ENCODE measurements around the gene SLC24A4. TPM values are rescaled to one million over a fixed set of nuclear protein-coding genes. Genes with fewer than 3 reads are reported as not detected.

SLC24A4 gene
- total and polyA plus RNA-seq, 4 donors: 5.8 to 11.8 (median 6.9) TPM

DNA sequence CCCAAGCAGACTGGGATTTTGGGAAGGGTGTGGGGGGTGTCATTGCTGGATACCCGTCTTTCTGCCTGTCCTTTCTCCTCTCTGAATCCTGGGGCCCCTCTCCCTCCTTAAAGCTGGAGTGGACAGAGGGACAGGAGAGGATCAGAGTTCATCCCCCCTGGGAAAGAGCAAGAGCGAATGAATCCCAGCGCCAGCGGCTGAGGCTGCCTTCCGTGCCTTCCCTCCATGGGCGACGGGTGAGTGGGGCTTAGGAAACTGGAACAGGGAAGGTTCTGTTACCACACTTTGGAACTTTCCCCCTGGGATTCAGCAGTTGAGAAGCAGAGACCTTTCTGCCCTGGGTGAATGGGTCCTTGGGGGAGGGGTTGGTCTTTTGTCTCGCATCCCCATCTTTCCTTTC, 174.4 kb downstream of the SLC24A4 start:
- Histone ChIP-seq H3K4me3 (ENCODE audit: low read depth, low read length) (no peak overlapping the region), H3K4me1 (ENCODE audit: control insufficient read depth, insufficient read depth, low read length) (peaks cover 24% of the 10 kb centered on the region), H3K36me3 (ENCODE audit: control insufficient read depth, insufficient read depth, low read length) (peaks cover 3% of the 10 kb centered on the region), H3K9me3 (ENCODE audit: control insufficient read depth, insufficient read depth, low read length) (no peaks in the 10 kb centered on the region), H3K27me3 (ENCODE audit: control insufficient read depth, insufficient read depth, low read length) (no peaks in the 10 kb centered on the region), H3K27ac (ENCODE audit: low read depth, low read length) (no peak overlapping the region)
- DNase-seq (ENCODE audit: low read depth in 4 of 6, low spot score in 6 of 6): no peak
- WGBS (ENCODE audit: insufficient coverage): 89% methylated on average over 6 of the region's 8 CpGs

GRCh38 chr14:92499234-92499633, 176.3 kb downstream of the SLC24A4 start:
- DNase-seq (ENCODE audit: low read depth in 4 of 6, low spot score in 6 of 6): no peak
- no peaks in the 10 kb centered on the region for H3K9me3 ChIP-seq (ENCODE audit: control insufficient read depth, insufficient read depth, low read length)
- no peak overlapping the region for H3K27ac ChIP-seq (ENCODE audit: low read depth, low read length)
- H3K36me3 ChIP-seq (ENCODE audit: control insufficient read depth, insufficient read depth, low read length): no peaks in the 10 kb centered on the region
- no peaks in the 10 kb centered on the region for H3K27me3 ChIP-seq (ENCODE audit: control insufficient read depth, insufficient read depth, low read length)
- 74% methylated on average over 2 of the region's 3 CpGs for WGBS (ENCODE audit: insufficient coverage)
- peaks cover 24% of the 10 kb centered on the region for H3K4me1 ChIP-seq (ENCODE audit: control insufficient read depth, insufficient read depth, low read length)
- H3K4me3 ChIP-seq (ENCODE audit: low read depth, low read length): no peak overlapping the region

DNA sequence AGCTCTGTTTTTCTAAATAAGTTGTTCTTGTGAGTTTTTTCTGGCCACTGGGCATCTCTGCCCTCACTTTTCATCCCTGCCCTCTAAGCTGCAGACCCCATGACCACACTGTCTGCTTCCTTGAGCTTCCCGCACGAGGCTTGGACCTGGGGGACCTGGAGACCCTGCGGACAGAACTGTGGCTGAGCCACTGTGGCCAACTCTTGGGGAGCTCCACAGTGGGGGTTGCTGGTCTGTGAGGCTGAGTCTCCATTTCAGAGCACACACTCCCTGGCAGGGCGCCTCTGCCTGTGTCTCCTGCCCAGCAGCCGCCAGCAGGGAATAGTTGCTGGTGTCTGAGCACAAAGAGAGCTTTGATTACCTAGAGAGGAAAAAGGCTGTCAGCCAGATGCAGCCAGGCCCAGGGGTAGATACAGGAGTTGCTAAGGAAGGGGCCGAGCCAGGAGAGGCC, 177.6 kb downstream of the SLC24A4 start:
- Histone ChIP-seq H3K27me3 (ENCODE audit: control insufficient read depth, insufficient read depth, low read length) (no peaks in the 10 kb centered on the region), H3K27ac (ENCODE audit: low read depth, low read length) (peak overlapping the region; percentile 61), H3K9me3 (ENCODE audit: control insufficient read depth, insufficient read depth, low read length) (no peaks in the 10 kb centered on the region), H3K4me3 (ENCODE audit: low read depth, low read length) (no peak overlapping the region), H3K36me3 (ENCODE audit: control insufficient read depth, insufficient read depth, low read length) (no peaks in the 10 kb centered on the region), H3K4me1 (ENCODE audit: control insufficient read depth, insufficient read depth, low read length) (peaks cover 24% of the 10 kb centered on the region)
- 16% methylated on average over 4 of the region's 6 CpGs for WGBS (ENCODE audit: insufficient coverage)
- DNase-seq (ENCODE audit: low read depth in 4 of 6, low spot score in 6 of 6): peak; percentile 24 to 86 (median 45)

GRCh38 chr14:92501891-92502351, 179.0 kb downstream of the SLC24A4 start:
- no peak for DNase-seq (ENCODE audit: low read depth in 4 of 6, low spot score in 6 of 6)
- H3K36me3 ChIP-seq (ENCODE audit: control insufficient read depth, insufficient read depth, low read length): no peaks in the 10 kb centered on the region
- H3K27me3 ChIP-seq (ENCODE audit: control insufficient read depth, insufficient read depth, low read length): no peaks in the 10 kb centered on the region
- no peak overlapping the region for H3K27ac ChIP-seq (ENCODE audit: low read depth, low read length)
- no peaks in the 10 kb centered on the region for H3K9me3 ChIP-seq (ENCODE audit: control insufficient read depth, insufficient read depth, low read length)
- WGBS (ENCODE audit: insufficient coverage): 90% methylated on average over 2 of the region's 5 CpGs
- H3K4me1 ChIP-seq (ENCODE audit: control insufficient read depth, insufficient read depth, low read length): peaks cover 24% of the 10 kb centered on the region
- H3K4me3 ChIP-seq (ENCODE audit: low read depth, low read length): no peak overlapping the region

- DNase-seq (ENCODE audit: low read depth in 4 of 6, low spot score in 6 of 6): no peak
- Histone ChIP-seq H3K4me3 (ENCODE audit: low read depth, low read length) (no peak overlapping the region), H3K27me3 (ENCODE audit: control insufficient read depth, insufficient read depth, low read length) (no peaks in the 10 kb centered on the region), H3K27ac (ENCODE audit: low read depth, low read length) (no peak overlapping the region), H3K4me1 (ENCODE audit: control insufficient read depth, insufficient read depth, low read length) (peaks cover 17% of the 10 kb centered on the region), H3K36me3 (ENCODE audit: control insufficient read depth, insufficient read depth, low read length) (no peaks in the 10 kb centered on the region), H3K9me3 (ENCODE audit: control insufficient read depth, insufficient read depth, low read length) (no peaks in the 10 kb centered on the region)
- WGBS (ENCODE audit: insufficient coverage): 96% methylated on average over 5 of the region's 9 CpGs
These were observed 179.7 kb downstream of the SLC24A4 start for GRCh38 chr14:92502541-92503286.

DNA sequence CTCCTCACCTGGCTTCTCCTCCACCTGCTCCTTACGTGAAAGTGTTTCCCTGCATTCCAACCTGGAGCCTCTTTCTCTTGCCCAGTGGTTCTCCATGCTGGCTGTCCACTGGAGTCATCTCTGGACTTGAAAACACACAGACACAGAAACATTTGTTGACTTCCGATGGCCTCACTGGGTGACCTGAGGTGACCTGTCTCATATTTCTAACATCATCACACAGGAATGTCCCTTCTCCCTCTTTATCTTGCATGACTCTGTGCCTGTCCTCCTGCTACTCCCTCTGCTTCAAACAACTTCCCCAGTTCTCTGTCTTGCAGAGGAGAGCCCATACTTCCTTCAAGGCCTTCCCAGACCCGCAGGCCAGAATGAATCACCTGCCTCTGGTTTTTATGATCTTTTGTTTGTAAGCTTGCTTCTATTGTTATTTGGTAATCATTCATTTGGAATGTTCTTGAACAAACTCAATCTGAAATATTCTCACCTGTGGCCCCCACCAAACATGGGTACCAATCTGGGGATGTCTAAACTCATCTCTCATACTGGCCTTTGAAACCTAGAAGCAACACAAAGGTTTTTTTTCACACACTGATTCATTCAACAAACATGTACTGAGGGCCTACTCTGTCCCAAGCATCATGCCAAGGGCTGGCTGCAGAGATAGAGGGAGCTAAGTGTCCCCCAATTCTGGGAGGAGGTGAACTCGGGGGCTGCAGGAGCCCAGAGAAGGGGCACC, 181.0 kb downstream of the SLC24A4 start:
- no peaks in the 10 kb centered on the region for H3K27me3 ChIP-seq (ENCODE audit: control insufficient read depth, insufficient read depth, low read length)
- H3K27ac ChIP-seq (ENCODE audit: low read depth, low read length): no peak overlapping the region
- peaks cover 12% of the 10 kb centered on the region for H3K4me1 ChIP-seq (ENCODE audit: control insufficient read depth, insufficient read depth, low read length)
- 84% methylated on average over 2 of the region's 4 CpGs for WGBS (ENCODE audit: insufficient coverage)
- no peaks in the 10 kb centered on the region for H3K36me3 ChIP-seq (ENCODE audit: control insufficient read depth, insufficient read depth, low read length)
- no peak overlapping the region for H3K4me3 ChIP-seq (ENCODE audit: low read depth, low read length)
- DNase-seq (ENCODE audit: low read depth in 4 of 6, low spot score in 6 of 6): no peak
- no peaks in the 10 kb centered on the region for H3K9me3 ChIP-seq (ENCODE audit: control insufficient read depth, insufficient read depth, low read length)

- Histone ChIP-seq H3K4me1 (ENCODE audit: control insufficient read depth, insufficient read depth, low read length) (peaks cover under 1% of the 10 kb centered on the region), H3K27me3 (ENCODE audit: control insufficient read depth, insufficient read depth, low read length) (no peaks in the 10 kb centered on the region), H3K36me3 (ENCODE audit: control insufficient read depth, insufficient read depth, low read length) (no peaks in the 10 kb centered on the region), H3K27ac (ENCODE audit: low read depth, low read length) (no peak overlapping the region), H3K4me3 (ENCODE audit: low read depth, low read length) (no peak overlapping the region), H3K9me3 (ENCODE audit: control insufficient read depth, insufficient read depth, low read length) (no peaks in the 10 kb centered on the region)
- whole genome bisulfite sequencing (ENCODE audit: insufficient coverage): 91% methylated on average over 5 of the region's 5 CpGs
- DNase-seq (ENCODE audit: low read depth in 4 of 6, low spot score in 6 of 6): no peak
These were observed 182.9 kb downstream of the SLC24A4 start for GRCh38 chr14:92505826-92506225.

- no peak overlapping the region for H3K4me3 ChIP-seq (ENCODE audit: low read depth, low read length)
- 89% methylated on average over 3 of the region's 3 CpGs for WGBS (ENCODE audit: insufficient coverage)
- no peak overlapping the region for H3K27ac ChIP-seq (ENCODE audit: low read depth, low read length)
- no peaks in the 10 kb centered on the region for H3K36me3 ChIP-seq (ENCODE audit: control insufficient read depth, insufficient read depth, low read length)
- H3K4me1 ChIP-seq (ENCODE audit: control insufficient read depth, insufficient read depth, low read length): no peaks in the 10 kb centered on the region
- H3K9me3 ChIP-seq (ENCODE audit: control insufficient read depth, insufficient read depth, low read length): no peaks in the 10 kb centered on the region
- no peak for DNase-seq (ENCODE audit: low read depth in 4 of 6, low spot score in 6 of 6)
- no peaks in the 10 kb centered on the region for H3K27me3 ChIP-seq (ENCODE audit: control insufficient read depth, insufficient read depth, low read length)
These were observed 183.3 kb downstream of the SLC24A4 start for GRCh38 chr14:92506231-92506630.

DNA sequence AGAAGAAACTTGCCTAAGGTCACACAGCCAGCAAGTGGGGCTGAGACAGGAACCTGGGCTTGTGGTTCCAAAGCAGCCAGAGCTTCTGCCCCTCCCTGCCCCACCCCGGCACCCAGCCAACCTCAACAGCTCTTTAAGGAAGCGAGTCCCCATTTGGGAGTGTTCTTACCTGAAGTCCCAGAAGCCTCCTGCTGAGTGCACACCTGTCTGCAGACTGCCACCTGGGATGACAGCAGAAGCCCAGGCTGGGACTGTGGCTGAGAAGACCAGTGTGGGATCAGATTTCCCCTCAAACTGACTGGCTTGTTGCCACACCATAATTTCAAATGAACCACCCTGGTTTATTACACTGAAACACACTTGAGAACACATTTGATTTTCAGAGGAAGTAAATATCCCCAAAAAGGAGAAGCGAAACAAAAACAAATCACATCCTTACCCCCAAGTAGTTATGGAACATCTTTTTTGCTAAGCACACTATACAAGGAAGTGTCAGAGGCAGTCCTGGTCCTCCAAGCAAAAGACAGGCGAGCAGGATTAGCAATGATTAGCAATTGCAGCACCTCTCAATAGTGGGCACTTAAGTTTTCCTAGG, 184.3 kb downstream of the SLC24A4 start:
- WGBS (ENCODE audit: insufficient coverage): 93% methylated on average over 3 of the region's 4 CpGs
- Histone ChIP-seq H3K4me1 (ENCODE audit: control insufficient read depth, insufficient read depth, low read length) (no peaks in the 10 kb centered on the region), H3K9me3 (ENCODE audit: control insufficient read depth, insufficient read depth, low read length) (no peaks in the 10 kb centered on the region), H3K27me3 (ENCODE audit: control insufficient read depth, insufficient read depth, low read length) (peaks cover under 1% of the 10 kb centered on the region), H3K27ac (ENCODE audit: low read depth, low read length) (no peak overlapping the region), H3K4me3 (ENCODE audit: low read depth, low read length) (no peak overlapping the region), H3K36me3 (ENCODE audit: control insufficient read depth, insufficient read depth, low read length) (no peaks in the 10 kb centered on the region)
- DNase-seq (ENCODE audit: low read depth in 4 of 6, low spot score in 6 of 6): no peak

All from spinal cord (tissue), 10 donors.